Ishikawa (cell line): ENCODE results near the gene SETBP1.

Experiments used
- CEBPB ChIP-seq: IDR thresholded peaks from 2 replicates; pipeline ENCODE4 v1.6.1; 2012
- CREB1 ChIP-seq: IDR thresholded peaks from 2 replicates; pipeline ENCODE4 v1.6.1; 2012; ENCODE audit warnings: low read depth
- EGR1 ChIP-seq: IDR thresholded peaks from 2 replicates; pipeline ENCODE4 v1.6.1; 2012
- EP300 ChIP-seq: IDR thresholded peaks from 2 replicates; pipeline ENCODE4 v1.6.1; 2012; ENCODE audit warnings: borderline replicate concordance
- FOXM1 ChIP-seq: IDR thresholded peaks from 2 replicates; pipeline ENCODE4 v1.6.1; 2012; ENCODE audit warnings: low read depth, borderline replicate concordance
- NFIC ChIP-seq: IDR thresholded peaks from 2 replicates; pipeline ENCODE4 v1.6.1; 2012
- RAD21 ChIP-seq: IDR thresholded peaks from 2 replicates; pipeline ENCODE4 v1.6.1; 2012; ENCODE audit warnings: low read depth
- TAF1 ChIP-seq: IDR thresholded peaks from 2 replicates; pipeline ENCODE4 v1.6.1; 2012; ENCODE audit warnings: low read depth, mild to moderate bottlenecking
- TCF12 ChIP-seq: IDR thresholded peaks from 2 replicates; pipeline ENCODE4 v1.6.1; 2012; ENCODE audit warnings: low read depth
- TEAD4 ChIP-seq: IDR thresholded peaks from 2 replicates; pipeline ENCODE4 v1.6.1; 2012
- YY1 ChIP-seq: IDR thresholded peaks from 2 replicates; pipeline ENCODE4 v1.6.1; 2012; ENCODE audit warnings: low read depth
- ZBTB7A ChIP-seq: IDR thresholded peaks from 2 replicates; pipeline ENCODE4 v1.6.1; 2012; ENCODE audit warnings: low read depth
- TF ChIP-seq, protein P1 (sequence below): IDR thresholded peaks from 2 replicates; pipeline ENCODE4 v1.6.1; 2012
- TF ChIP-seq, protein P2 (sequence below): IDR thresholded peaks from 2 replicates; pipeline ENCODE4 v1.6.1; 2012; ENCODE audit warnings: low read depth, mild to moderate bottlenecking
- TF ChIP-seq, protein P3 (sequence below): IDR thresholded peaks from 2 replicates; pipeline ENCODE4 v1.6.1; 2012

The SETBP1 gene

DNA sequence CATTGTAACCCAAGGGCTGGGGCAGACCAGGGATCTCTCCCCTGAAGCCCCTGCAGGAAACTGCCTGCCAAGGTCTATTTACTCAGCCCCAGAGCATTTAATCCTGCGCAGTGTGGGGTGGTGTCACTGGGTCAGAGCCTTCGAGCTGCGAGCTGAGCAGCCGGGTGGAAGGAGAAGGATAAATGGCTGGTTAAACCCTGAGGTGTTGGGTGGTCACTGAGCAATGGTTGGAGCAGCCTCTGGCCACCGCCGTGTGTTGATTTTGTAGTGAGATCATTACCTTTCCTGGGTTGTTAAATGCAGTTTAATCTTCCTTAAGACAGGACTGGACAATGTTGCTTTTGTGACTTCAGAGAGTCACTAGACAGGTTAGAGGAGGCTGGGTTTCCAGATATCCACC is 98.1 kb downstream of the SETBP1 start:
- TF ChIP-seq, protein P1, sequence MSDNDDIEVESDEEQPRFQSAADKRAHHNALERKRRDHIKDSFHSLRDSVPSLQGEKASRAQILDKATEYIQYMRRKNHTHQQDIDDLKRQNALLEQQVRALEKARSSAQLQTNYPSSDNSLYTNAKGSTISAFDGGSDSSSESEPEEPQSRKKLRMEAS: no peak
- TF ChIP-seq TEAD4: no peak
- no peak for TF ChIP-seq EP300
- no peak for TF ChIP-seq CEBPB
- no peak for TF ChIP-seq CREB1
- no peak for TF ChIP-seq TCF12
- TF ChIP-seq YY1: no peak
- TF ChIP-seq, protein P2, sequence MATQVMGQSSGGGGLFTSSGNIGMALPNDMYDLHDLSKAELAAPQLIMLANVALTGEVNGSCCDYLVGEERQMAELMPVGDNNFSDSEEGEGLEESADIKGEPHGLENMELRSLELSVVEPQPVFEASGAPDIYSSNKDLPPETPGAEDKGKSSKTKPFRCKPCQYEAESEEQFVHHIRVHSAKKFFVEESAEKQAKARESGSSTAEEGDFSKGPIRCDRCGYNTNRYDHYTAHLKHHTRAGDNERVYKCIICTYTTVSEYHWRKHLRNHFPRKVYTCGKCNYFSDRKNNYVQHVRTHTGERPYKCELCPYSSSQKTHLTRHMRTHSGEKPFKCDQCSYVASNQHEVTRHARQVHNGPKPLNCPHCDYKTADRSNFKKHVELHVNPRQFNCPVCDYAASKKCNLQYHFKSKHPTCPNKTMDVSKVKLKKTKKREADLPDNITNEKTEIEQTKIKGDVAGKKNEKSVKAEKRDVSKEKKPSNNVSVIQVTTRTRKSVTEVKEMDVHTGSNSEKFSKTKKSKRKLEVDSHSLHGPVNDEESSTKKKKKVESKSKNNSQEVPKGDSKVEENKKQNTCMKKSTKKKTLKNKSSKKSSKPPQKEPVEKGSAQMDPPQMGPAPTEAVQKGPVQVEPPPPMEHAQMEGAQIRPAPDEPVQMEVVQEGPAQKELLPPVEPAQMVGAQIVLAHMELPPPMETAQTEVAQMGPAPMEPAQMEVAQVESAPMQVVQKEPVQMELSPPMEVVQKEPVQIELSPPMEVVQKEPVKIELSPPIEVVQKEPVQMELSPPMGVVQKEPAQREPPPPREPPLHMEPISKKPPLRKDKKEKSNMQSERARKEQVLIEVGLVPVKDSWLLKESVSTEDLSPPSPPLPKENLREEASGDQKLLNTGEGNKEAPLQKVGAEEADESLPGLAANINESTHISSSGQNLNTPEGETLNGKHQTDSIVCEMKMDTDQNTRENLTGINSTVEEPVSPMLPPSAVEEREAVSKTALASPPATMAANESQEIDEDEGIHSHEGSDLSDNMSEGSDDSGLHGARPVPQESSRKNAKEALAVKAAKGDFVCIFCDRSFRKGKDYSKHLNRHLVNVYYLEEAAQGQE: no peak
- TF ChIP-seq ZBTB7A: no peak
- TF ChIP-seq RAD21: no peak
- no peak for TF ChIP-seq NFIC
- TF ChIP-seq TAF1: no peak
- TF ChIP-seq EGR1: no peak

DNA sequence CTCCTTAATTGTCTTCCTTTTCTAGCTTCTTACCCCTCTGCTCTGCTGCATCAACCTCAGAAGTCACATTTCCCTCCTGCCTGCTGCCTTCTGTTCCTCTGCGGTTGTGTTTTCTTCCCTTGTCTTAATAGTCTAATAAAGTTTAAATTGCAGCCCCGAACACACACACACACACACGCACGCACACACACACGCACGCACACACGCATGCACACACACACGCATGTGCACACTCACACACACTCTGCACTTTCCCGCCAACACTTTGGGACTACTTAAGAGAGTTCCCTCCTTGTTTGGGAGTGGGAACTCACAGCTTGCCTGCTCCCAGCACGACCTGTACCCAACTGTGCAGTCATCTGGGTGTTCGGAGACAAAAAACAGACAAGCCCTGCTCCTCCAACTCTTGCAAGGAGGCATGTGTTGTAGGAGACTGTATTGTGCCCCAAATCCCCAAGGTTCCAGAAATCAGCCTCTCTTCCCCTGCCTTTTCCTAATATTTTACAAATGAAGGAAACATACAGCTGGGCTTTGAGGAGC is 99.1 kb downstream of the SETBP1 start:
- TF ChIP-seq TAF1: no peak
- TF ChIP-seq FOXM1: no peak
- no peak for TF ChIP-seq TEAD4
- no peak for TF ChIP-seq CEBPB
- no peak for TF ChIP-seq ZBTB7A
- TF ChIP-seq YY1: no peak
- no peak for TF ChIP-seq EGR1
- TF ChIP-seq EP300: no peak
- TF ChIP-seq, protein P3, sequence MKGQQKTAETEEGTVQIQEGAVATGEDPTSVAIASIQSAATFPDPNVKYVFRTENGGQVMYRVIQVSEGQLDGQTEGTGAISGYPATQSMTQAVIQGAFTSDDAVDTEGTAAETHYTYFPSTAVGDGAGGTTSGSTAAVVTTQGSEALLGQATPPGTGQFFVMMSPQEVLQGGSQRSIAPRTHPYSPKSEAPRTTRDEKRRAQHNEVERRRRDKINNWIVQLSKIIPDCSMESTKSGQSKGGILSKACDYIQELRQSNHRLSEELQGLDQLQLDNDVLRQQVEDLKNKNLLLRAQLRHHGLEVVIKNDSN: no peak
- TF ChIP-seq, protein P2: no peak
- TF ChIP-seq NFIC: no peak
- TF ChIP-seq TCF12: no peak
- TF ChIP-seq, protein P1: no peak
- no peak for TF ChIP-seq RAD21
- no peak for TF ChIP-seq CREB1

DNA sequence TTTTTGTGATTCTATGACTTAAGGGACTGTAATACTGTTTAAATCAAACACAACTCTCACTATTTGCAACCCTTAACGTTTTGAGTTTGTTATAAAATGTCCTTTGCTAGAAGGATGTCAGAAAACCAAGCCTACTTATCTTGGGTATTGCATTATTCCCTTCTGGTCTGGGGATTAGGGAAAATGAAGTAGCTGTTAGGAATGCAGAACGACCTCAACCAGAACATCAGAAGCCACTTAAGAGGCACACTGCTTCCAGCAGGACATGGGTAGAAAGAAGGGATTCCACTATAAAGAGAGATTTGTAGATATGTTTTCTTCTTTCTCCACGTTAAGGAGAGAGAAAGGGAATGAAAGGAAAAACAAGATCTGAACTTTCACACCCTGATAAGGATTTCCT is 101.2 kb downstream of the SETBP1 start:
- no peak for TF ChIP-seq YY1
- TF ChIP-seq, protein P2: no peak
- TF ChIP-seq TEAD4: no peak
- TF ChIP-seq ZBTB7A: no peak
- no peak for TF ChIP-seq EP300
- no peak for TF ChIP-seq CREB1
- TF ChIP-seq FOXM1: no peak
- TF ChIP-seq, protein P3: no peak
- TF ChIP-seq, protein P1: no peak
- no peak for TF ChIP-seq RAD21
- no peak for TF ChIP-seq TAF1
- TF ChIP-seq EGR1: no peak
- TF ChIP-seq CEBPB: no peak

DNA sequence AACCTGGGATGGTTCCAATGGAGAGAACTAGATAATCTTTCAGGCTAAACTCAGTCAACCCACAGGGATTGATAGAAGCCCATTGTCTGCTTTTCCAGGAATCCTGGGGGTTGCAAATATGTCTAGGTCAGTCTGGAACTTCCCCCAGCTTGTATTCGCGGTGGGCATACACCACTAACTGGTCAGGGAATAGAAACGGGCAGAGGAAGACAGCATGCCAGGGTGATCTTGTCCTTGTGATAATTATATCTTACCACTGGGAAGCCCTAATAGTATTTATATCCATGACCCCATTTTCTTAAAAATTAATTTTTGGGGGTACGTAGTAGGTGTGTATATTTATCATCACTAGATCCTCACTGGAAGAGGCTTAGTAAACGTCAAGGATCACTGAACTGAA is 101.9 kb downstream of the SETBP1 start:
- TF ChIP-seq FOXM1 (no peak), CEBPB (no peak), TEAD4 (no peak), RAD21 (no peak), CREB1 (no peak), TCF12 (no peak), YY1 (no peak), NFIC (no peak), EGR1 (no peak), TAF1 (no peak), ZBTB7A (no peak), EP300 (no peak)
- TF ChIP-seq, protein P1: no peak
- TF ChIP-seq, protein P3: no peak
- TF ChIP-seq, protein P2: no peak
